RCC 7860 (cell line): ENCODE measurements around the gene HOXD3.

Source experiments
- DNase-seq: peaks from one replicate; pipeline ENCODE4 v3.0.0-alpha.2; 2015; ENCODE audit warnings: low spot score
- FAIRE-seq: peaks from 2 replicates; lab custom pipeline; 2012; peaks lifted over from hg19 to GRCh38; lab: Jason Lieb, UNC

The HOXD3 gene

GRCh38 chr2:176156807-176157498 lies at the start of gene HOXD3:
Gene HOXD3, plus strand, starts transcription at chr2:176157307. Its CDS starts 11,808 bp downstream, at chr2:176169115.
- DNase-seq, result no peak
- no peak for FAIRE-seq

GRCh38 chr2:176107731-176108181 lies 49.4 kb upstream of the HOXD3 start:
- no peak for FAIRE-seq
- no peak for DNase-seq

- DNase-seq (no peak), FAIRE-seq (no peak)
Measured at GRCh38 chr2:176109192-176109901, 47.8 kb upstream of the HOXD3 start.

GRCh38 chr2:176109946-176110345 lies 47.2 kb upstream of the HOXD3 start:
- DNase-seq, result no peak
- FAIRE-seq, result no peak

GRCh38 chr2:176110415-176111308 lies 46.4 kb upstream of the HOXD3 start:
- FAIRE-seq (no peak), DNase-seq (no peak)

GRCh38 chr2:176111309-176111663 lies 45.8 kb upstream of the HOXD3 start:
- no peak for FAIRE-seq
- no peak for DNase-seq

- FAIRE-seq (no peak), DNase-seq (no peak)
Measured at GRCh38 chr2:176111846-176112374, 45.2 kb upstream of the HOXD3 start.

- no peak for FAIRE-seq
- DNase-seq, result no peak
Measured at GRCh38 chr2:176112375-176113302, 44.5 kb upstream of the HOXD3 start.

GRCh38 chr2:176114120-176114929 lies 42.8 kb upstream of the HOXD3 start:
- DNase-seq (no peak), FAIRE-seq (no peak)

GRCh38 chr2:176114930-176115625 lies 42.0 kb upstream of the HOXD3 start:
- no peak for FAIRE-seq
- DNase-seq, result no peak

- FAIRE-seq (no peak), DNase-seq (no peak)
Measured at GRCh38 chr2:176115883-176116813, 41.0 kb upstream of the HOXD3 start, which contains the start of gene HOXD10. Gene HOXD10, plus strand, starts transcription at chr2:176116778. Its CDS starts 56 bp downstream, at chr2:176116834.

- no peak for DNase-seq
- no peak for FAIRE-seq
Measured at GRCh38 chr2:176117162-176117822, 39.8 kb upstream of the HOXD3 start.

- DNase-seq, result no peak
- FAIRE-seq, result no peak
Measured at GRCh38 chr2:176117823-176118371, 39.2 kb upstream of the HOXD3 start.

GRCh38 chr2:176118601-176119339 lies 38.3 kb upstream of the HOXD3 start:
- no peak for DNase-seq
- FAIRE-seq, result no peak

GRCh38 chr2:176120364-176121189 lies 36.5 kb upstream of the HOXD3 start:
- DNase-seq, result no peak
- no peak for FAIRE-seq
